ENCODE data around the gene SNX9.
"Not testable (repeated sequence)": the region's sequence is repeated elsewhere in the genome, so short reads cannot be mapped to it uniquely, and the experiment has no call there.

Gene SNX9
- total RNA-seq = 45.8 to 67.6 reads per million in 2 donors

- peak; percentile 46 for DNase-seq
These were observed at the start of gene SNX9 for GRCh38 chr6:157823001-157823527. SNX9 (plus strand) TSS chr6:157823246; CDS start chr6:157823435, 189 bp downstream.

GRCh38 chr6:157773248-157773773 lies 49.7 kb upstream of the SNX9 start:
- no peak for DNase-seq

GRCh38 chr6:157774153-157775135 lies 48.6 kb upstream of the SNX9 start:
- DNase-seq = no peak

- DNase-seq = no peak
These were observed 47.7 kb upstream of the SNX9 start for GRCh38 chr6:157775376-157775775.

GRCh38 chr6:157777344-157777743 lies 45.7 kb upstream of the SNX9 start:
- DNase-seq = no peak

- no peak for DNase-seq
These were observed 44.3 kb upstream of the SNX9 start for GRCh38 chr6:157778719-157779118.

- DNase-seq = no peak
These were observed 43.1 kb upstream of the SNX9 start for GRCh38 chr6:157779705-157780604.

- DNase-seq = no peak
These were observed 37.4 kb upstream of the SNX9 start for GRCh38 chr6:157785636-157786035.

- no peak for DNase-seq
These were observed 36.8 kb upstream of the SNX9 start for GRCh38 chr6:157786221-157786620.

- DNase-seq = no peak
These were observed 36.0 kb upstream of the SNX9 start for GRCh38 chr6:157787080-157787479.

GRCh38 chr6:157788180-157788579 lies 34.9 kb upstream of the SNX9 start:
- no peak for DNase-seq

GRCh38 chr6:157789297-157789696 lies 33.7 kb upstream of the SNX9 start:
- DNase-seq = no peak

GRCh38 chr6:157789861-157790260 lies 33.2 kb upstream of the SNX9 start:
- DNase-seq = no peak

GRCh38 chr6:157790548-157791160 lies 32.4 kb upstream of the SNX9 start:
- DNase-seq = no peak

GRCh38 chr6:157791450-157791849 lies 31.6 kb upstream of the SNX9 start:
- DNase-seq = no peak

- DNase-seq = no peak
These were observed 30.4 kb upstream of the SNX9 start for GRCh38 chr6:157792671-157793070.

- not testable (repeated sequence) for DNase-seq
These were observed 29.0 kb upstream of the SNX9 start for GRCh38 chr6:157794012-157794411.

- DNase-seq = no peak
These were observed 27.2 kb upstream of the SNX9 start for GRCh38 chr6:157795841-157796240.

- DNase-seq = no peak
These were observed 24.2 kb upstream of the SNX9 start for GRCh38 chr6:157798851-157799250.

GRCh38 chr6:157799561-157799960 lies 23.5 kb upstream of the SNX9 start:
- DNase-seq = not testable (repeated sequence)

GRCh38 chr6:157800420-157801237 lies 22.4 kb upstream of the SNX9 start:
- no peak for DNase-seq
